Stimulated activated naive CD4-positive, alpha-beta T cell (primary cell): ENCODE measurements around the gene HCRTR1.

ENCODE experiments used
- DNase-seq, 6 experiments: peaks; one replicate each; lab custom pipeline; 2025; lab: John Stamatoyannopoulos, UW

HCRTR1 gene

DNA sequence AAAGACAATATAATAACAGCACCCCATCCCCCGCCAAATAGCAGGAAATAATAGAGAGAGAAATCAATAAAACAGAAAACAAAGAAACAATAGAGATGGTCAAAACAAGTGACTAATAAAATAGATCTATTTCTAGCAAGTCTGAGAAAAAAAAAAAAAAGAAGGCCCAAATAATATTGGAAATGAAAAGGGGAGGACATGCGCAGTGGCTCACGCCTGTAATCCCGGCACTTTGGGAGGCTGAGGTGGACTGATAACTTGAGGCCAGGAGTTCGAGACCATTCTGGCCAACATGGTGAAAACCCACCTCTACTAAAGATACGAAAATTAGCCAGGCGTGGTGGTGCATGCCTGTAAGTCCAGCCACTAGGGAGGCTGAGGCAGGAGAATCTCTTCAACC, 18.5 kb upstream of the HCRTR1 start:
- DNase-seq: no peak

DNA sequence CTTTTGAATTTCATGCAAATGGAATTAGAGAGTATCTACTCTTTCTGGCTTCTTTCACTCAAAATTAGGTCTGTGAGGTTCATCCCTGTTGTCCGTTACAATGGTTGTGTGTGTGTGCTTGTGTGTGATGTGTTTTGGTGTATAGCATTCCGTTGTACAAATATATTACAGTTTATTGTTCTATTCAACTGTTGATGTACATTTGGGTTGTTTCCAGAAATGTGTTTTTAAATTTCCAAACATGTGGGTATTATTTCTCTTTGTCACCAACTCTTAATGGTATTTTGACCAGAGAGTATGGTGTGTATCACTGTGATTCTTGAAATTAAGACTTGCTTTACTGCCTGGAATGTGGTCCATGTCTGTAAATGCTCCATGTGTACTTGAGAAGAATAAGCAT, 16.8 kb upstream of the HCRTR1 start:
- DNase-seq: no peak

- no peak for DNase-seq
Observed at GRCh38 chr1:31602081-31602480, 15.4 kb upstream of the HCRTR1 start.

DNA sequence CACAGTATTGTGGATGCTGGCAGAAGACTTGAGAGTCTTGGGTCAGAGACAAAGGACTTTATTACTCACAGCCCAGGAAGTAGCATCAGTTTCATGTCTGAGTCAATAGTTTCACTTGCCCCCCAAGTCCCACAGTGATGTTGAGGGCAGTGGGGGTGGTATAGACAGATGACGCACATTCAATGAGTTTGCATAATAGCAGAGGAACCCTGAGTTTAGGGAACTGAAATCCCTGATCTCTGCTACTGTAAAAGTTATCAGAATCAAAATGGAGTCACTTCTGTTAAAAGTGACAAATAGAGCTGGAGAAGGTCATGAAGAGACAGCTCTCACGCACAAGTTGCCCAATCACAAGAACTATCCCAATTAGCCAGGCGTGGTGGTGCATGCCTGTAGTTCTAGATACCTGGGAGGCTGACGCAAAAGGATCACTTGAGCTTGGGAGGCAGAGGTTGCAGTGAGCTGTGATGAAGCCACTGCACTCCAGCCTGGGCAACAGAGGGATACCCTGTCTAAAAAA, 11.5 kb upstream of the HCRTR1 start:
- no peak for DNase-seq

DNA sequence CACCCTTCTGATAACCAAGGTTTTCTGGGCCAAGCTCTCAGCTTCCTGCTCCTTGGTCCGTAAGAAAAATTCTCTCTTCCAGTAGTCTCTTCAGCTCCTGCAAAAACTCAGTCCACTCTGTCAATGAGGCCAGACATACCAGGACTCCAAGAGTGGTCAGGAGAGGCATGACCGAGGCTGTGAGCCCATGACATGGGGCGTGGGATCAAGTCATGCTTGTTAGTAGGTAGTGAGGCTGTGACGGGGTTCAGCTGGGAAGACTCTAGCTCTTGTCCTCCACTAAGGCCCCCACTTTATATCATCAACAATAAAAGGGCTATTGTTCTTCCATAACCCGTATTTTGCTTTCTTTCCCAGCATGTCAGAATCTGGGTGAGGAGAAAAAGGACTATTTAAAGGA, 10.1 kb upstream of the HCRTR1 start:
- no peak for DNase-seq

DNA sequence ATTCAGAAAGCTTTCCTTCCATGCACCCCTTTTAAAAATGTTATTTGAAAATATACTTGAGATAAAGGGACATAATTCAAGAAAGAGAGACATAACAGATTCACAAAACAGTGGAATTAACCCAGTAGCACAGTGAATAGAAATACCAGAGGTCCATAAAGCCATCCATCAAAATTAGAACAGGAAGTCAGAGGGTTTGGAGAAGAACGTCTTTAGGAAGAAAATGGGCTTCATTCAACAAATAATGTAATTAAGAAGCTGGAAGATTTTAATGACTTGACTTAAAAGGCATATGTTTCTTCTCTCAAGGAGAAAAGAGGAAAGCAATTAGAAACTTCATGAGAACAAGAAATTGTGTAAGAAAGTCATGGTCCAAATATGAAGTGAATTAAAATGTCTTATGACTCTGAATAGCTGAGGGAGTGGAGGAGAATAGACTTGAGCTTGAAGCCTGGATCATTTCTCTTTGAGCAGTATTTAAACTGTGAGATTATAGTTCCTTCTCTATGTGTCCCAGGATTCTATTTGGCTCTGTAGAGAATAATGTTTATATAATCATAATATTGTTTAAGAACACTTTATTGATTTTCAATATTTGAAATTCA, 7.9 kb upstream of the HCRTR1 start:
- DNase-seq: no peak

DNA sequence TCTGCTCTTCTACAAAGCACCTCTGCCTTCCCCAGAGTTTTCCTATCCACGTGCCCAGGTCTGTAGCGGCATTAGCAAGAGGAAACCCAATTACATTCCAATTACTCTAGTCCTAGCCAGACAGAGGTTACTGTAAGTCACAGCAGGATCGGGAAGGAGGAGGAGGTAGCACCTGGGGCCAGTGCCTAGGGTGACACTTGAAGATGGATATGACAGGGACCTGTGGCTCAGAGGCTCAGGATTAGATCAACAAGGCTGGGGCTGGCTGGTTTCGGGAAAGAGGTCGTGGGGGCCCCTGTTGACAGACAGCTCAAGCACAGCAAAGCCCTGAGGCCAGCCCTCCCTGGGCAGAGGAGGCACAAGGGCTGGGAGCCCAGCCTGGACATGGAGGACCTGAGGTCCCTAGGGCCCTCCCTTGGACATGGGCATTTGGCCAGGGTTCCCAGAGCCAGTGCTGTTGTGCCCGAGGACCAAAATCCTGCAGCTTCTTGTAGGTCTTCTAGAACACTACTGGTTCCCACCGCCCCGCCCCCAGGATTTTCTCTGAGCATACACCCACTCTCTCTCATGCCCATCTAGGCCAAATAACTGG, 3.0 kb upstream of the HCRTR1 start:
- no peak for DNase-seq

GRCh38 chr1:31615414-31615813, 2.1 kb upstream of the HCRTR1 start:
- DNase-seq: no peak

DNA sequence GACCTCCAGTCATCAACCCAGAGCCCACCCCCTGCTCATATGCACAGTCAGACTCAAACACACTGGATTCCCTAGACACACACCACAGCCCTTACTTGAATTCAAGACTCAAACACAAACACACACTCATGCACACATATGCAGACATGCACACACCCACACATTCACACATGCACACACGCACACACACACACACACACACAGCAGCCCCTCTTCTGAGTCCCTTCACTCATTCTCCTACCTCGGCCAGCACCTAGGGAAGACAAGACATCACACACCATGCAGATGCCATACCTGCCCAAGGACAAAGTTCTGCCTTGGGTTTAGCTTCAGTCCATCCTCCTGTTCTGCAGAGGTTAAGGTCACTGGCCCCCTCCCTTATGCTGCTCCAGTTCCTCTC, 1.6 kb upstream of the HCRTR1 start:
- no peak for DNase-seq

- DNase-seq: peak in 4 of 6 experiments; percentile 11 to 38 (median 32)
Observed at GRCh38 chr1:31617916-31618746, 642 bp downstream of the HCRTR1 start.

DNA sequence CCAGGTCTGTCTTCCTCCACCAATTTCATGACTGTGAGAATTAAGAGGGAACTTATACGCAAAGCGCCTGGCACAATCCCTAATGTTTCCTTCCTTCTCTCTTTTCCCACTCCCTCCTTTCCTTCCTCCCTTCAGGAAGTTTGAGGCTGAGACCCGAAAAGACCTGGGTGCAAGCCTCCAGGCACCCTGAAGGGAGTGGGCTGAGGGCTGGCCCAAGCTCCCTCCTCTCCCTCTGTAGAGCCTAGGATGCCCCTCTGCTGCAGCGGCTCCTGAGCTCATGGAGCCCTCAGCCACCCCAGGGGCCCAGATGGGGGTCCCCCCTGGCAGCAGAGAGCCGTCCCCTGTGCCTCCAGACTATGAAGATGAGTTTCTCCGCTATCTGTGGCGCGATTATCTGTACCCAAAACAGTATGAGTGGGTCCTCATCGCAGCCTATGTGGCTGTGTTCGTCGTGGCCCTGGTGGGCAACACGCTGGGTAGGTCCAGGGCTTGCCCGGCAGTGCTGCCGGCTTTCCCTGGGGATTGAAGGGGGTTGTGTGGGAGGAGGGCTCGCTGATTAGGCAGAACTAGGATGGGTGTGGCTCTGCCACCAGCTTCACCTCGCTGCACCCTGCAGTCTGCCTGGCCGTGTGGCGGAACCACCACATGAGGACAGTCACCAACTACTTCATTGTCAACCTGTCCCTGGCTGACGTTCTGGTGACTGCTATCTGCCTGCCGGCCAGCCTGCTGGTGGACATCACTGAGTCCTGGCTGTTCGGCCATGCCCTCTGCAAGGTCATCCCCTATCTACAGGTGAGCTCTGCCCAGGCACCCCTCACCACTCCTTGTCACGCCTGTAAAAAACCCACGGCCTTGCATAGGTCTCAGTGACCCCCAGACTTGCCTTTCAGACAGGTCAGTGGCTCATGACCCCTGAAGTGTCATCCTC, 1.7 kb downstream of the HCRTR1 start:
- no peak for DNase-seq

DNA sequence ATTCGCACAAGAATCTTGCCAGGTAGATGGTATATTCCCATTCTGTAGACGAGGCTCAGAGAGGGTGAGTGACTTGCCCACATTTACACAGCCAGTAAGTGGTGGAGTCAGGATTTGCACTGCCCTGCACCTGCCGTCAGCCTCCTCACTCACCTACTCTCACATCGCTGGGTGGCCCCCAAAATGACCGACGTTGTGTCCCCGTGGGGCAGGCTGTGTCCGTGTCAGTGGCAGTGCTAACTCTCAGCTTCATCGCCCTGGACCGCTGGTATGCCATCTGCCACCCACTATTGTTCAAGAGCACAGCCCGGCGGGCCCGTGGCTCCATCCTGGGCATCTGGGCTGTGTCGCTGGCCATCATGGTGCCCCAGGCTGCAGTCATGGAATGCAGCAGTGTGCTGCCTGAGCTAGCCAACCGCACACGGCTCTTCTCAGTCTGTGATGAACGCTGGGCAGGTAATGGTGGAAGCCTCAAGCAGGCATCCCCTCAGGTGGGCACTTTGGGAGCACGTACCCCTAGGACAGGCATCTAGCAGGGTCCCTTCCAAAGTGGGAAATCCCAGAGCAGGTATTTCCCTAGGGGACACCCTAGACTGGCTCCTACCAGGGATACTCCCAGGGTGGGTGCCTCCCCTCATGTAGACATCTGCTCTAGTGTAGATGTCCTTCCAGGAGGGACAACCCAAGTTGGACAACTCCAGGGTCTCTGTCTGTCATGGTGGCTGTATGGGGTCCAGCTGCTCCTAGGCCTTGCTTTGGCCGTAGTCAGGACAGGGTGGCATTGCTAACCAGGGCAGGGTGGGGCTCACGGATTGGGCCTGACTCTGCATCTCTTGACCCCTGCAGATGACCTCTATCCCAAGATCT, 3.4 kb downstream of the HCRTR1 start:
- no peak for DNase-seq

DNA sequence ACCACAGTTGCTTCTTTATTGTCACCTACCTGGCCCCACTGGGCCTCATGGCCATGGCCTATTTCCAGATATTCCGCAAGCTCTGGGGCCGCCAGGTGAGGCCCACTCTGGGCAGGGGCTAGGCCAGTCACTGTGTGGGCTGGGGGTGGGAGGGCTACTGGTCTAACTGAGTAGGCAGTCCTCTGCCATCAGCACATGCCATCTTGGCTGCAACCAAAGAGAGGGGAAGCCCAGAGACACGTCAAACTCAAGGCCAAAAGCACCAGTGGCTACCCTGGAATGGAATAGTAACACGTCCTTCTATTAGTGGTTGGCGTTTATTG, 4.0 kb downstream of the HCRTR1 start:
- DNase-seq: no peak

GRCh38 chr1:31621847-31622730, 4.6 kb downstream of the HCRTR1 start:
- no peak for DNase-seq

- DNase-seq: no peak
Observed at GRCh38 chr1:31623365-31623764, 5.9 kb downstream of the HCRTR1 start.

DNA sequence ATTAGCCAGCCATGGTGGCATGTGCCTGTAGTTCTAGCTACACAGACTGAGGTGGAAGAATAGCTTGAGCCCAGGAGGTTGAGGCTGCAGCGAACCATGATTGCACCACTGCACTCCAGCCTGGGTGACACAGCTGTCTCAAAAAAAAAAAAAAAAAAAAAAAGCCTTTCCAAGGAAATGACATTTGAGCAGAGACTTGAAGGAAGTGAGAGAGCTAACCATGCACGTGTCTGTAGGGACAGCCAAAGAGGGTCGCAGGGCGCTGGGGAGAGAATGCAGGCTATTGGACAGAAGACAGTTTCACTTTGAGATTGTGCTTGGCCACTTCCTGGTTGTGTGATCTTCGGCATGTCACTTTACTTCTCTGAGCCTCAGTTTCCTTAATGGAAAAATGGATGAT, 6.8 kb downstream of the HCRTR1 start:
- no peak for DNase-seq

- no peak for DNase-seq
Observed at GRCh38 chr1:31624731-31625514, 7.4 kb downstream of the HCRTR1 start.

DNA sequence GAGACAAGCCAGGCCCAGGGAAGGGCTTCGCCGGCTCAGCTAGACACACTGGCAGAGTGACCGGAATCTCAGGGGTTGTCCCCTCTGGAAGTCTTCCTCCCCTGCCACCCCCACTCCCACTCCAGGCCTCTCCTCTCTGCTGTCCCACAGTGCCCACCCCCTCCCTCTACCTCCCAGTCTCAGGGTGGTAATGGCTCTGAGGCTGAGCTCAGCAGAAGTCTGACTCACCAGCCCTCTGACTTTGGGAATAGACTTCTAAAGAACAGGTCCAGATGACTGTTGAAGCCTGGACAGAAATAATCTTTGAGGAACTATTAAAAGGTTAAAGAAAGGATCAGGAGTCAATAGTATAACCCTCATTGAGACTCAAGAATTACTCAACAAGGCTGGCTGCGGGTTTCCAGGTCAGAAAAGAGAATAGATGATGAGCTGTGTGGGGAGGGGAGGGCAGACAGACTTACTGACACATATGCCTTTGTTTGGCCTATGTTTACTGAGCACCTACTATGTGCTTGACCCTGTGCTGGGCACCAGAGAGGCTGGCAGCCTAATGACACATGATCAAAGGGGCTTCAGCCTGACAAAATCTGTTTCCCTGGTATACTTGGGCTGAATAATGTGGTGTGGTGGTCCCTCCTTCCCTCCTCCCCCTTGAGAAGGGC, 8.2 kb downstream of the HCRTR1 start:
- DNase-seq: no peak
